GM19238 (cell line): ENCODE results near the gene SNX13.
"Not testable (repeated sequence)": the region's sequence is repeated elsewhere in the genome, so short reads cannot be mapped to it uniquely, and the experiment has no call there.

ENCODE experiments used
- DNase-seq: peaks from one replicate; pipeline ENCODE4 v3.0.0; 2011; ENCODE audit warnings: low spot score; ENCODE audit not compliant: insufficient read length

The SNX13 gene

DNA sequence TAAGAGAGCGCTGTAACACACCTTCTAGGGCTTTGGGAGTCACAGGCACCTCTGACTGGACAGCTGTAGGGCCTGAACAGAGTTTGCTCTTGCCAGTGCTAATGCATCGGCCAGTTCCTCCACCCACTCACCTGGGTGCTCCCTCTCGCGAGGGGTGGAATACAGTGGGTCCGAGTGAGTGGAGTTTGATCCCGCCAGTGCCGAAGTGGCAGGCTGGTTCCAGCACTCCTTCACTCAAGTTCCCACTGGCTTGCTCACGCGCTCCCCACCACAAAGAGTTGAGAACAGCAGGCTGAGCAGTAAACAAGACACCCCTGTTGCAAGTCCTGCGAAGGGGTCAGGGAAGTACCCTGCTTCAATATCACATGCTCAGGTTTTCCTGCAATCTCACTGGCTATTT, 91.8 kb downstream of the SNX13 start:
- no peak for DNase-seq

GRCh38 chr7:17846935-17847334, 93.4 kb downstream of the SNX13 start:
- DNase-seq: no peak

- no peak for DNase-seq
Observed at GRCh38 chr7:17845197-17845547, 95.1 kb downstream of the SNX13 start.

- DNase-seq: no peak
Observed at GRCh38 chr7:17844514-17845196, 95.6 kb downstream of the SNX13 start.

DNA sequence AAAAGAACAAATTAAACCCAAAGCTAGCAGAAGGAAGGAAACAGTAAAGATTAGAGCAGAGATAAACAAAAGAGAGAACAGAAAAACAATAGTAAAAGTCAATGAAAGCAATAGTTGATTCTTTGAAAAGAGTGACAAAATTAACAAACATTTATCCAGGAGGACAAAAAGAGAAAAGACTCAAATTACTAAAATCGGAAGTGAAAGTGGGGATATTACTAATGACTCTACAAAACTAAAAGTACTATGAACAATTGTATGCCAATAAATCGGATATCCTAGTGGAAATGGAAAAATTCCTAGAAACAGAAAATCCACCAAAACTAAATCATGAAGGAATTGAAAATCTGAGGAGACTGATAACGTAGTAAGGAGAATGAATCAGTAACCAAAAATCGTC, 96.3 kb downstream of the SNX13 start:
- no peak for DNase-seq

- DNase-seq: no peak
Observed at GRCh38 chr7:17843041-17843440, 97.3 kb downstream of the SNX13 start.

GRCh38 chr7:17832820-17833355, 107.4 kb downstream of the SNX13 start:
- no peak for DNase-seq

DNA sequence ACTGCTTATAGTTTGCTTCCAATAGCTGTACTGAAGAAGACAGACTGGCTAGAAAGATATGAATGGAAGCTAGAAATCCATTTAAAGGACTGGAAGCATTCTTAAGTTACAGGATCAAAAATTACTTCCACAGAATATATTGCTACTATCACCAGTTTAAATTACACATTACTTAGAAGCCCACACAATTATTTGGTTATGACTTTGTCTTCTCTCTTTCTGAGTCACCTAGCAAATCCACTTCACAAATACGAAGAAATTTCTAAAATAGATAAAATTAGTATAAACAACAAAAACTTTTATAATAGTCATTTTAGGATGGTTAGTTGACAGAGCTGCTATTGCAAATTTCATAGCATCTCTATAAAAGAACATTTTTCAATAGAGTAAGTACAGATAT, 108.1 kb downstream of the SNX13 start:
- DNase-seq: no peak

DNA sequence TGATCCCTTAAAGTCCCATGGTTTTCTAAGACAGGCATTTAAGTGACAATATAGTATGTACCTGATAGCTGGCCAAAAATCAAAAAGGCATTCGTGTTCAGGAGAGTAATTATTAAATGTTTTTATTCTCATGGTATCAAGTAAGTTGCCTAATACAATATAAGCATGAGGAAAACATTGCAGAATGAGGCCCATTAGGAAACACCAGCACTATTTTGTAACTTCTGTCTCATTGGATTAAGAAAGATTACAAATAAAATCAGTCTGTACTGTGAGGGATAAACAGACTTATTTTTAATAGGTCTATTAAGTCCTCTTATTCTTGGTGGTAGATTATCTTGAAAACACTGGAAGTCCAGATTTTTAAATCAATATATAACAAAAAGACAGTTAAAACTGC, 110.1 kb downstream of the SNX13 start:
- DNase-seq: no peak

- DNase-seq: no peak
Observed at GRCh38 chr7:17829001-17829400, 111.3 kb downstream of the SNX13 start.

DNA sequence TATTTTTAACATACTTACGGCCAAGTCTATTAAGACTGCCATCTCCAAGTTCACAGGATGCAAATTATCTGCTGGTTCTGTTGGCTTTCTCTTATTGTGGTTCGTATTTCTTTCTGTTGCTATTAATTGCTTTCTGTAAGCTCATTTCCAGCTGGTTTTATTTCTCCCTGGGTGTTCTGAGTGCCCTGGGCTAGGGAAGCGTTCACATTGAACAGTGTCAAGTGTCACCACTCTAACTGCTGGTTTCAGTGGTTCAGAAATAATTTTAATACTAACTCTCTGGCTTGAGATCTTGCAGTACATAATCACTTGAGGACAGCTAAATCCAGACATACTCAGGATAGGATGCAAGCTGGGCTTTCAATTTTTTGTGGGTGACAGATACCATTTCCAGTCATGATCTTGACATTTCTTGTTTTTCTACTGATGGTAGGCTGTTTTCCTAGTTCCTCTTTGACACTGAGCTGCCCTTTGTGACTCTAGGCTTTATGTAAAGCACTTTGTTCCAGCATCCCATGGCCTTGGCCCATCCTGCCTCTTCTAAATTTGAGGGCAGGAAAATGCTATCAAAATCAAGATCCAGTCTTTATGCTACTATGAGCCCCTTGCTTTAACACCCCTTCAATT, 117.6 kb downstream of the SNX13 start:
- no peak for DNase-seq

GRCh38 chr7:17816903-17817302, 123.4 kb downstream of the SNX13 start:
- no peak for DNase-seq

- no peak for DNase-seq
Observed at GRCh38 chr7:17815318-17815717, 125.0 kb downstream of the SNX13 start.

DNA sequence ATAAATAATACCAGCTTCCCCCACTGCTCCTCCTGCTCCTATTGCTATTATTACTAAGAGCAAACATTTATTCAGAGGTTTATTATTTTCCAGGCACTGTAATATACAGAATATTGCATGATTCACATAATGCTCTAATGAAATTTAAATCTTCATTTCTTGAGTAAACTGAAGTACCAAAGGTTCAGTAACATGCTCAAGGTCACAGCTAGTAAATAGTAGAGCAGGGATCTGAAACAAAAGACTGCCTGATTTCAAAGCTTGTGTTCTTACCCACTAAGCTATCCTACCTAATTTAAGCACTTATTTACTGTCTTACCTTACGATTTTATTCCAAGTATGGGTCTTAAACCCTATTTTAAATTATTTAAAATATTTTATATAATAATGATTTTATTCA, 126.2 kb downstream of the SNX13 start:
- DNase-seq: no peak

DNA sequence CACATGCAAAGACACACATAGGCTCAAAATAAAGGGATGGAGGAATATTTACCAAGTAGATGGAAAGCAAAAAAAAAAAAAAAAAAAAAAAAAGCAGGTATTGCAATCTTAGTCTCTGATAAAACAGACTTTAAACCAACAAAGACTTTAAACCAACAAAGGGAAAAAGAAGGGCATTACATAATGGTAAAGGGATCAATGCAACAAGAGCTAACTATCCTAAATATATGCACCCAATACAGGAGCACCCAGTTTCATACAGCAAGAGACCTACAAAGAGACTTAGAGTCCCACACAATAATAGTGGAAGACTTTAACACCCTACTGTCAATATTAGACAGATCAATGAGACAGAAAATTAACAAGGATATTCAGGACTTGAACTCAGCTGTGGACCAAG, 131.1 kb downstream of the SNX13 start:
- DNase-seq: not testable (repeated sequence)

- DNase-seq: no peak
Observed at GRCh38 chr7:17807242-17807641, 133.1 kb downstream of the SNX13 start.

- no peak for DNase-seq
Observed at GRCh38 chr7:17806631-17807030, 133.7 kb downstream of the SNX13 start.

- no peak for DNase-seq
Observed at GRCh38 chr7:17802056-17802455, 138.2 kb downstream of the SNX13 start.

- no peak for DNase-seq
Observed at GRCh38 chr7:17792075-17792936, 148.0 kb downstream of the SNX13 start.

DNA sequence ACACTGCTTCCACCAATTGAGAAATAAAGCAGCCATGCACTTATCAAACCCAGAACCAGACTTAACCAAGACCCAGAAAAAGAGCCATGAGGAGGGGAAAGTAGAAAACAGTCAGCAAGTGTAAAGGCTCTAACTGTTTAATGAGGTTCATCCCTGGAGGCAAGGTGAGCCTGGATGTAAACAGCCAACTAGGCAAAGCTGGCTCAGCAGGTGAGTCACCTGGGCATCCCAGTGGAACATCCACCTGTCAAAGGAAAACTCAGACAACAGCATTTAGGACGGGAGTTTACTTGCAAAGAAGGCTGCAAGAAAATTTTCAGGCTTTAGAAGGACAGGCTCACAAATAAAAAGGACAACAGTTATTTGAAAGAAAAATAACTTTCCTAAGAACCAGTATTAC, 153.0 kb downstream of the SNX13 start:
- no peak for DNase-seq

- DNase-seq: no peak
Observed at GRCh38 chr7:17786314-17786852, 153.9 kb downstream of the SNX13 start.

DNA sequence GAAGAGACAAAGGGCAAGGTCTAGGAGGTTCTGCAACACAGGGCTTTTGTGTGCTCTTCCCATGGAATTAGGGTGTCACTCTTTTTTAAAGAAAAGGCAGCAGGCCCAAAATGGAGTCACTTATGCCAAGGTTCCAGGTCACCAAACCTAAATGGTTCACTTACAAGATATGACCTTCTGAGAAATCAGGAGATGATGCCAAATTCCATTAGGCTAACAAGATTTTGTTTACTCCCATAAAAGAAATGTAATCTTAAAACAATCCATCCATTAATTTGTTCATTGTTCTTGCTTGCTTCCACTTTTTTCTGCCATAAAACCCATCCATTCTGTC, 158.1 kb downstream of the SNX13 start:
- DNase-seq: no peak
